ENCODE measurements around the gene SLC12A1.
A peak's percentile ranks its signal among the peaks of the same experiment; 100 is the strongest.
"Not testable (repeated sequence)": the region's sequence is repeated elsewhere in the genome, so short reads cannot be mapped to it uniquely, and the experiment has no call there.

Gene SLC12A1

DNA sequence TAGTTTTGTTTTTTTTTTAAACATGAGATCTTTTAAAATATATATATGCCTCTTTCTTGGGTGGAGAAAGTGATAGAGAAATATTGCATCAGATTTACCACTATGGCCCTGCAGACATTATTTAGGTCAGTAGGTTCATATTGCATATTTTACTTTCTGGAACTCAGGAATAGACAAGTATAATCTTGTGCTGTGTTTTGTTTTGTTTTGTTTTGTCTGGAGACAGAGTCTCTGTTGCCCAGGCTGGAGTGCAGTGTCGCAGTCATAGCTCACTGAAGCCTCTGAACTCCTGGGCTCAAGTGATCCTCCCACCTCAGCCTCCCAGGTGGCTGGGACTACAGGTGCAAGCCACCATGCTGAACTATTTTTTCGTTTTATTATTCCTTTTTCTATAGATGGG, 103.6 kb downstream of the SLC12A1 start:
- Histone ChIP-seq H3K9ac (ENCODE audit: low read length) (no peak overlapping the region), H3K27me3 (replicated peaks; ENCODE audit: control insufficient read depth, insufficient read depth, low read length) (no peaks in the 10 kb centered on the region), H3K36me3 (ENCODE audit: control insufficient read depth, insufficient read depth, low read length, severe bottlenecking) (no peaks in the 10 kb centered on the region), H3K4me3 (ENCODE audit: low read length) (no peak overlapping the region), H3K9me3 (ENCODE audit: control insufficient read depth, low read length) (no peaks in the 10 kb centered on the region), H3K4me1 (ENCODE audit: control insufficient read depth, insufficient read depth, low read length) (peaks cover 2% of the 10 kb centered on the region)
- no peak for DNase-seq (ENCODE audit: low read depth)

DNA sequence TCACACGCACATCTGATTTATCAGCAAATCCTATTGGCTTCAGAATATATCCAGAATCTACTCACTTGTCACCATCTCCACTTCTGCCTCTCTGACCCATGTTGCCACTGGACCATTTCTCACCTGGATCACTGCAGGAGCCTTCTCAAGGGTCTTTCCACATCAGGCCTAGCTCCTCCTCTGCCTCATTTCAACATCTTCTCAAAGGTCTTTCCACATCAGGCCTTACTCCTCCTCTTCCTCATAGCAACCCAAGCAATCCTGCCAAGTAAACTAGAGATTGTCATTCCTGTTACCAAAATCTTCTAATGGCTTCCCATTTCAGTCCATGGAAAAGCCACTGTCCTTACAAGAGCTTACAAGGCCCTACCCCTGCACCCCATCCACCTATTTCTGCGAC, 107.1 kb downstream of the SLC12A1 start:
- no peaks in the 10 kb centered on the region for H3K9me3 ChIP-seq (ENCODE audit: control insufficient read depth, low read length)
- H3K9ac ChIP-seq (ENCODE audit: low read length), result no peak overlapping the region
- H3K36me3 ChIP-seq (ENCODE audit: control insufficient read depth, insufficient read depth, low read length, severe bottlenecking), result no peaks in the 10 kb centered on the region
- H3K4me3 ChIP-seq (ENCODE audit: low read length), result no peak overlapping the region
- H3K4me1 ChIP-seq (ENCODE audit: control insufficient read depth, insufficient read depth, low read length), result peaks cover 2% of the 10 kb centered on the region
- peak; percentile 9 for DNase-seq (ENCODE audit: low read depth)
- H3K27me3 ChIP-seq (replicated peaks; ENCODE audit: control insufficient read depth, insufficient read depth, low read length), result no peaks in the 10 kb centered on the region

DNA sequence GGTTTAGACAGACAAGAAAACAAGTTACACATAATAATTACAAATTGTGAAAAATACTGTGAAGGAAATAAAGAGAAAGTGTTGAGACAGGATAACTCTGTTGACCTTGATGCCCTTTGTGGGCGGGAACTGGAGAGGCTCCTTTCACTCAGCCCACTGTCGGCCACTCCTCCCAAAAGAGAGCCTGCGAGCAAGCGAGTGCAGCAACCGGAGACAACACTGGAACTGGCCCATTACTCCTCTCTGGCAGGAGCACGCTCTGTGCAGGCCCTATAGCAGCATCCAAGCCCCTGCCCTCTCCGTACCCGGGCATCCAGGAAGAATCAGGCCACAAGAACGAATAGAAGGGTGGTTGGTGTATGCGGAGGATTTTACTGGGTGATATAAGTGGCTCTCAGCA, 108.9 kb downstream of the SLC12A1 start:
- Histone ChIP-seq H3K4me1 (ENCODE audit: control insufficient read depth, insufficient read depth, low read length) (peaks cover 2% of the 10 kb centered on the region), H3K36me3 (ENCODE audit: control insufficient read depth, insufficient read depth, low read length, severe bottlenecking) (no peaks in the 10 kb centered on the region), H3K9ac (ENCODE audit: low read length) (no peak overlapping the region), H3K4me3 (ENCODE audit: low read length) (no peak overlapping the region), H3K27me3 (replicated peaks; ENCODE audit: control insufficient read depth, insufficient read depth, low read length) (no peaks in the 10 kb centered on the region), H3K9me3 (ENCODE audit: control insufficient read depth, low read length) (no peaks in the 10 kb centered on the region)
- no peak for DNase-seq (ENCODE audit: low read depth)

DNA sequence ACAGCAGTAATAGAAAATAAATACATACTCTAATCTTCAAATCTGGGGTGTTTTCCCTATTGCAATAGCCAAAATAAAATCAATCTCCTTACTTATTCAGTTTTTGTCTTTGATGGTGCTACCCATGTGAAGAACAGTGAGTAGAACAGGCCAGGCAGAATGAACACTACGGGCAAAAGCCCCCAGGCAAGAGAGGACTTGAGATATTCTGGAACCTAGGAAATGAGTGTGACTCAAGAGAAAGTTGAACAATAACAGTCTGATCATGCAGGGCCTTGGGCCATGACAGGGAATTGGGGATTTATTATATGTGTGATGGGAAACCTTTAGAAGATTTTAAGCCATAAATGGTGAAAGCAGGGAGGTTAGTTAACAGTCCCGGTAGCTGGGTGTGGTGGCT, 111.1 kb downstream of the SLC12A1 start:
- no peak for DNase-seq (ENCODE audit: low read depth)
- Histone ChIP-seq H3K4me1 (ENCODE audit: control insufficient read depth, insufficient read depth, low read length) (peaks cover 5% of the 10 kb centered on the region), H3K36me3 (ENCODE audit: control insufficient read depth, insufficient read depth, low read length, severe bottlenecking) (no peaks in the 10 kb centered on the region)

DNA sequence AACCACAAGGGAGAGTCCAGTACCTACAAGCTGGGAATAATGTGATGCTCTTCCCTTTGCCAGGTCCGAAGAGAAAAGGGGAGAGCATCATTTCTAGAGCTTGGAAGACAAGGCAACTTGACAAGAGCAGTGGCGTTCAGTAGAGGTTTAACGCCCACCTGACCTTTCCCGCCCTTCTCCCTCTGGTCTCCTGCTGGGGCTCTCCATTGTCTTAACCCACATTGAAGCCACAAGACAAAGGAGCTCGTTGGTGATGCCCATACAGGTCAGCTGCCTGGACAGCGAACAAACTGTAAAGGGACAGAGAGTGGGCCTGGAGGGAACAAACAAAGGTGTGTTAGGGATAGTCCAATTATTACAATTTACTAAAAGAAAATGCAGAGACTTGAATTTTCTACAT, 112.0 kb downstream of the SLC12A1 start:
- Histone ChIP-seq H3K9me3 (ENCODE audit: control insufficient read depth, low read length) (no peaks in the 10 kb centered on the region), H3K4me3 (ENCODE audit: low read length) (no peak overlapping the region), H3K4me1 (ENCODE audit: control insufficient read depth, insufficient read depth, low read length) (peaks cover 8% of the 10 kb centered on the region), H3K27me3 (replicated peaks; ENCODE audit: control insufficient read depth, insufficient read depth, low read length) (no peaks in the 10 kb centered on the region), H3K36me3 (ENCODE audit: control insufficient read depth, insufficient read depth, low read length, severe bottlenecking) (no peaks in the 10 kb centered on the region), H3K9ac (ENCODE audit: low read length) (no peak overlapping the region)
- DNase-seq (ENCODE audit: low read depth), result no peak

More for the DNA sequence above, 111.1 kb downstream of the SLC12A1 start:
- Histone ChIP-seq H3K27me3 (replicated peaks; ENCODE audit: control insufficient read depth, insufficient read depth, low read length) (no peaks in the 10 kb centered on the region), H3K9ac (ENCODE audit: low read length) (no peak overlapping the region), H3K4me3 (ENCODE audit: low read length) (no peak overlapping the region), H3K9me3 (ENCODE audit: control insufficient read depth, low read length) (no peaks in the 10 kb centered on the region)

DNA sequence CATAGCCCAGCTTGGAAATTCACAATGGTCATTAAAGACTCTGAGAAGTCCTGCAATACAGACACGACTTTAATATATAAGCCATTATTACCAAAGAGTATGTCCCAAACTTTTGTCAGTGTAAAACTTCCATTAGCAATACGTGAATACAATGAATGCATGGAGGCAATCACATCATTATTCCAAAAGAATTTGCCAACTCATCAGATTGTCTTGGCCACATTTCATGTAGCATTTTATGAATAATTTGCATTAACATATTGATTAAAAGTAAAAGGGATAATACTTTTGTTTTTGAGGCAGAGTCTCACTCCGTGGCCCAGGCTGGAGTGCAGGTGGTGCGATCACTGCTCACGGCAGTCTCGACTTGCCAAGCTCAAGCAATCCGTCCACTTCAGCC, 117.2 kb downstream of the SLC12A1 start:
- H3K4me1 ChIP-seq (ENCODE audit: control insufficient read depth, insufficient read depth, low read length), result peaks cover 5% of the 10 kb centered on the region
- no peaks in the 10 kb centered on the region for H3K27me3 ChIP-seq (replicated peaks; ENCODE audit: control insufficient read depth, insufficient read depth, low read length)
- no peak for DNase-seq (ENCODE audit: low read depth)
- H3K4me3 ChIP-seq (ENCODE audit: low read length), result no peak overlapping the region
- no peak overlapping the region for H3K9ac ChIP-seq (ENCODE audit: low read length)
- no peaks in the 10 kb centered on the region for H3K9me3 ChIP-seq (ENCODE audit: control insufficient read depth, low read length)
- no peaks in the 10 kb centered on the region for H3K36me3 ChIP-seq (ENCODE audit: control insufficient read depth, insufficient read depth, low read length, severe bottlenecking)

DNA sequence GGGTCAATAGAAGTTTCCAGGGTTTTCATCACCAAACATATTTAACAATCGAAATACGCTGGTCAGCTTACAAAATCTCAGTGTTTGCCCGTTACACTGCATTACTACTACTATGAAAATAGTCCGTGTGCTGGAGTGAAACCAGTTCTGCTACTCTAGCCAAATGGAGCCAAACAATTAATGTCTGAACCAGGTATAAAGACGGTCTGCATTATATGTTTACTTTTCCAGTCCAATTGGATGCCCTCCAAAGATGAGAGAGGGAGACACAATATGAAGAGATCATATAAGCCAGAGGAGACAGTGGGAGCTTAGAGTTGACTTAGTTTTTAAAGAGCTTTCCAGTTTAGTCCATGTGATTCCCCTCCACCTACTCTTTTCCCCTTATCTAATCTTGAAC, 118.8 kb downstream of the SLC12A1 start:
- Histone ChIP-seq H3K9me3 (ENCODE audit: control insufficient read depth, low read length) (no peaks in the 10 kb centered on the region), H3K36me3 (ENCODE audit: control insufficient read depth, insufficient read depth, low read length, severe bottlenecking) (no peaks in the 10 kb centered on the region), H3K4me1 (ENCODE audit: control insufficient read depth, insufficient read depth, low read length) (peaks cover 8% of the 10 kb centered on the region), H3K4me3 (ENCODE audit: low read length) (no peak overlapping the region), H3K27me3 (replicated peaks; ENCODE audit: control insufficient read depth, insufficient read depth, low read length) (no peaks in the 10 kb centered on the region), H3K9ac (ENCODE audit: low read length) (no peak overlapping the region)
- DNase-seq (ENCODE audit: low read depth), result no peak

DNA sequence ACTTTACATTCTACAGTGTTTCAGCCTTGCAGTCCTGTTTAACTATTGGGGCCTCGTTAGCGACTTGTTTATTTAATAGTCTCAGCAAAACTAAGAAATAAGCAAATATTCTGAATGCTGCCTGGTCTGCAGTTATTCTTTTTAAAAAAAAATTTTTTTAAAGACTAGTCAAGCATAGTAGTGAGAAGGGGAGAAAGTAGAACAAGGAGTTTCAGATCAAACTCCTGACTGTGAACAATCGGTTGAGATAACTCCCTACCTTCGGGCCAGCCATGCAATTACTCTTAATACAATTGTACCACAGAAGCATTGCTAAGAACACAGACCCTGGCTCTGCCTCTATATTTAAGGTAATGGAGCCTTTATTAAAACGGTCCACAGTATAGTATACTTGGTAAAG, 119.3 kb downstream of the SLC12A1 start:
- no peak overlapping the region for H3K4me3 ChIP-seq (ENCODE audit: low read length)
- H3K9me3 ChIP-seq (ENCODE audit: control insufficient read depth, low read length), result no peaks in the 10 kb centered on the region
- H3K9ac ChIP-seq (ENCODE audit: low read length), result no peak overlapping the region
- no peak for DNase-seq (ENCODE audit: low read depth)
- no peaks in the 10 kb centered on the region for H3K27me3 ChIP-seq (replicated peaks; ENCODE audit: control insufficient read depth, insufficient read depth, low read length)
- peaks cover 12% of the 10 kb centered on the region for H3K4me1 ChIP-seq (ENCODE audit: control insufficient read depth, insufficient read depth, low read length)
- H3K36me3 ChIP-seq (ENCODE audit: control insufficient read depth, insufficient read depth, low read length, severe bottlenecking), result no peaks in the 10 kb centered on the region

DNA sequence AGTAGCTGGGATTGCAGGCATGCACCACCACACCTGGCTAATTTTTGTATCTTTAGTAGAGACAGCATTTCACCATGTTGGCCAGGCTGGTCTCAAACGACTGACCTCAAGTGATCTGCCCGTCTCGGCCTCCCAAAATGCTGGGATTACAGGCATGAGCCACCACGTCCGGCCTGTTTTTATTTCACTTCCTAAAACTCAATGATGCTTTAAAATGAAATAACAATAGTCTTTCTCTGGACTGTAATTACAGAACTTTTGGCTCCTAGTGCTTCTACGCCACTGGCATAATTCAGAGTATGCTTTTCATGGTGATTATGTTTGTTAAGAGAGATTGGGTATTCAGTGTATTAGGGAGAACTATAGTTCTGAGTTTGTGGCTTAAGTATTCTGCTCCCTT, 120.1 kb downstream of the SLC12A1 start:
- not testable (repeated sequence) for H3K4me3 ChIP-seq (ENCODE audit: low read length); H3K27me3 ChIP-seq (replicated peaks; ENCODE audit: control insufficient read depth, insufficient read depth, low read length); H3K9ac ChIP-seq (ENCODE audit: low read length); H3K36me3 ChIP-seq (ENCODE audit: control insufficient read depth, insufficient read depth, low read length, severe bottlenecking); H3K9me3 ChIP-seq (ENCODE audit: control insufficient read depth, low read length); DNase-seq (ENCODE audit: low read depth)
- H3K4me1 ChIP-seq (ENCODE audit: control insufficient read depth, insufficient read depth, low read length), result peaks cover 13% of the 10 kb centered on the region

DNA sequence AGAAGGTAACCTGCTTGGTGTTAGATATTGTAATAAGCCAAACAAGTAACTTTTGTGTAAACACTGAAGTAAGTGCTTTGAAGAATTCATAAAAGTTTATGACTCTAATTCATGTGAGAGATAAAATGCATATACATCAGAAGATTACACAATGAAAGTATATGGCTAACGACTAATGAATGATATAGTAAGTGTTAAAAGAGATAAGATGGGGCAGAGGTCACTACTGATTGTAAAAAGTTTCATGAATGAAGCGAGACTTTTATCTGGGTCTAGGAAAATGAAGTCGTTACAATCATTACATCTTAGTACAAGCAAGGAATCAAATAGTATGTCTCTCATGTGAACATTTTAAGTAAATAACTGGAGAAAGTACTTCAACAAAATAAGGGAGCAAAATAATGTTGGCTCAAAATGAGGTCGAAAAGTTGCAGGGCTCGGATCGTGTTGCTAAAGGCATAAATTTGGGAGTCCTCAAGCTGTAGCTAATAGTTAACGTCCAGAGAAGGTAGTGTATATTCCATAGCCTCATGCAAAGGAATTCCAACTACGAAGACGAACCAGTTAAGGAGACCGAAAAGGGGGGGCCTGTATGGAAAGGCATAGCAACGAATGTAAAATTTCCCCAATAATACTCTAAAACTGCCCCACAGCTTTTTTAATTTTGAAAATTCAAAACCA, 124.1 kb downstream of the SLC12A1 start:
- Histone ChIP-seq H3K36me3 (ENCODE audit: control insufficient read depth, insufficient read depth, low read length, severe bottlenecking) (peaks cover 14% of the 10 kb centered on the region), H3K9ac (ENCODE audit: low read length) (peak overlapping the region; percentile 95), H3K4me3 (ENCODE audit: low read length) (peak overlapping the region; percentile 93), H3K9me3 (ENCODE audit: control insufficient read depth, low read length) (no peaks in the 10 kb centered on the region), H3K4me1 (ENCODE audit: control insufficient read depth, insufficient read depth, low read length) (peaks cover 15% of the 10 kb centered on the region), H3K27me3 (replicated peaks; ENCODE audit: control insufficient read depth, insufficient read depth, low read length) (no peaks in the 10 kb centered on the region)
- DNase-seq (ENCODE audit: low read depth), result peak; percentile 32

DNA sequence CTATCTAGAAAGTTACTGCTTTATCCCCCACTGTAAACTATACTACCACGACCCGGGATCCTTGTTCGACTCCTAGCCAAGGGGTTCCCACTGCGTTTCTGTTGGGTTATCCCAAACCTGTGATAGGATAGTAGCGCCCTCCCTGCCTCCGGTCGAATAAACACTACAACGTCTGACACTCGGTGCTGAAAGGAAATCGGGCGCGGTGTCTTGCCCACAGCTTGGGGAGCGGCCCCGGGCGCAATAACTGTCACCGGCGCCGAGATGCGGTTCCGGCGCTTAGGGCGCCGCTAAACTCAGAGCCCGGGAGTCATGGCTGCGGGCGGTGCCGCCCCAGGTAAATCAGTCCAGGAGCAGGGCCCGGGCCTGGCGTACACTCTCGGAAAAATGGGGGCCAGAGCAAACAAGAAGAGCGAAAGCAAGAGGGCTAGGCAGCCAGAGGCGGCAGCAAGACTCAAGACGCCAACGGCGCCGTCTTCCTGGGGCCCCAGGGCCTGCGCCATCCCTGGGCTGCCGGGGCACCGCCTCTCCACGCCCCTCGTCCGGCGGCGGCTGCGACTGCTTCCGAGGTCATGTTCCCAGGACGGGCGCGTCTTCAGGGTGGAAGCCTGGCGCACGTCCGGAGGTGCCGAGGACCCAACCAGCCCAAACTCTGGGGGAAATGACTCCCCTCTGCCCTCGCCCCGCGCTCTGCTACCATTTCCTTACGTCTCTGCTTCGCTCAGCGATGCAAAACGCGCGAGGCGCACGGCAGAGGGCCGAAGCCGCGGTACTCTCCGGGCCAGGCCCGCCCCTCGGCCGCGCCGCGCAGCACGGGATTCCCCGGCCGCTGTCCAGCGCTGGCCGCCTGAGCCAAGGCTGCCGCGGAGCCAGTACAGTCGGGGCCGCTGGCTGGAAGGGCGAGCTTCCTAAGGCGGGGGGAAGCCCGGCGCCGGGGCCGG, 125.0 kb downstream of the SLC12A1 start, which contains the start of gene DUT:
Gene DUT, plus strand, starts transcription at position 575 of the 941 bp plus-strand sequence. Its CDS starts 87 bp downstream, at position 662.
- H3K4me3 ChIP-seq (ENCODE audit: low read length), result peak within 1 kb of the TSS; percentile 93
- H3K27me3 ChIP-seq (replicated peaks; ENCODE audit: control insufficient read depth, insufficient read depth, low read length), result no peaks in the 10 kb centered on the region
- H3K36me3 ChIP-seq (ENCODE audit: control insufficient read depth, insufficient read depth, low read length, severe bottlenecking), result peaks cover 19% of the 10 kb centered on the region
- peak within 1 kb of the TSS; percentile 95 for H3K9ac ChIP-seq (ENCODE audit: low read length)
- DNase-seq (ENCODE audit: low read depth), result peak; percentile 91
- peaks cover 15% of the 10 kb centered on the region for H3K4me1 ChIP-seq (ENCODE audit: control insufficient read depth, insufficient read depth, low read length)
- no peaks in the 10 kb centered on the region for H3K9me3 ChIP-seq (ENCODE audit: control insufficient read depth, low read length)

Measured in adipocyte (in vitro differentiated cells).